H1 (cell line): Measurements from ENCODE around the gene ANXA2. TPM values are rescaled to one million over a fixed set of nuclear protein-coding genes. Genes with fewer than 3 reads are reported as not detected.

Experiments
- CTCF ChIA-PET: fragments of 300-600 bp; sonication (Branson Sonifier 250); formaldehyde crosslinking; loops from one replicate; lab custom pipeline; 2021; ENCODE audit not compliant: partially characterized antibody; lab: Charles Lee
- POLR2A ChIA-PET: fragments of 300-600 bp; sonication (Branson Sonifier 250); formaldehyde crosslinking; loops from one replicate; lab custom pipeline; 2021; ENCODE audit warnings: inconsistent platforms; ENCODE audit not compliant: partially characterized antibody; lab: Charles Lee
- DNase-seq, 2 experiments: peaks; one replicate each; pipeline versions ENCODE4 v3.0.0 to v3.0.0-alpha.2; 2010 to 2022; ENCODE audit warnings: low spot score in 2 of 2, low read depth in 1 of 2, mixed read lengths in 1 of 2
- FAIRE-seq: peaks from 2 replicates; lab custom pipeline; 2011; peaks lifted over from hg19 to GRCh38; lab: Jason Lieb, UNC
- H2AFZ ChIP-seq: 2 replicates; pipeline ENCODE4 v1.8.1; 2012; ENCODE audit warnings: low read length, inconsistent platforms
- H2AK5ac ChIP-seq: 2 replicates; pipeline ENCODE4 v1.6.1; 2013; ENCODE audit warnings: low read depth, low read length
- H2BK120ac ChIP-seq: replicated peaks from 2 replicates; pipeline ENCODE3; 2013; ENCODE audit warnings: low read depth, low read length, inconsistent platforms
- H2BK12ac ChIP-seq: 2 replicates; pipeline ENCODE4 v1.6.1; 2013; ENCODE audit warnings: low read depth, low read length
- H2BK15ac ChIP-seq: 2 replicates; pipeline ENCODE4 v1.6.1; 2013; ENCODE audit warnings: low read length
- H2BK20ac ChIP-seq: 2 replicates; pipeline ENCODE4 v1.6.1; 2013; ENCODE audit warnings: low read length
- H2BK5ac ChIP-seq: 2 replicates; pipeline ENCODE4 v1.6.1; 2013; ENCODE audit warnings: low read depth, low read length
- H3K14ac ChIP-seq: 2 replicates; pipeline ENCODE4 v1.6.1; 2013; ENCODE audit warnings: inconsistent platforms; ENCODE audit not compliant: insufficient read length
- H3K18ac ChIP-seq: 2 replicates; pipeline ENCODE4 v1.6.1; 2013; ENCODE audit warnings: low read length; ENCODE audit errors: extremely low read depth
- H3K23ac ChIP-seq: 2 replicates; pipeline ENCODE4 v1.6.1; 2013; ENCODE audit warnings: inconsistent platforms; ENCODE audit not compliant: insufficient read length
- H3K23me2 ChIP-seq: 2 replicates; pipeline ENCODE4 v1.6.1; 2013; ENCODE audit warnings: low read depth, low read length
- H3K27ac ChIP-seq: 2 replicates; pipeline ENCODE4 v1.6.1; 2011; ENCODE audit warnings: low read depth, low read length, inconsistent platforms
- H3K27me3 ChIP-seq, 4 experiments: replicated peaks in 1 of 4; 1 replicate in 1 of 4; 2 replicates in 3 of 4; pipeline versions ENCODE4 v1.6.1 to v1.8.1; 2011 to 2013; ENCODE audit warnings: low read length in 3 of 4, mild to moderate bottlenecking in 3 of 4, inconsistent platforms in 2 of 4, mixed read lengths in 2 of 4, moderate library complexity in 1 of 4; ENCODE audit not compliant: control insufficient read depth in 3 of 4, insufficient read depth in 3 of 4; ENCODE audit errors: extremely low read depth in 1 of 4
- H3K36me3 ChIP-seq, 4 experiments: 2 replicates each; pipeline versions ENCODE4 v1.6.1 to v1.8.1; 2011 to 2013; ENCODE audit warnings: mild to moderate bottlenecking in 4 of 4, low read length in 3 of 4, moderate library complexity in 2 of 4, control low read depth in 1 of 4, inconsistent platforms in 1 of 4; ENCODE audit not compliant: insufficient read depth in 4 of 4, control insufficient read depth in 2 of 4
- H3K4ac ChIP-seq: replicated peaks from 2 replicates; pipeline ENCODE3; 2013; ENCODE audit warnings: low read length, low read depth, mixed read lengths, inconsistent platforms; ENCODE audit not compliant: insufficient read length
- H3K4me1 ChIP-seq, 4 experiments: replicated peaks in 1 of 4; 1 replicate in 1 of 4; 2 replicates in 3 of 4; pipeline versions ENCODE4 v1.6.1 to v1.8.1; 2011 to 2013; ENCODE audit warnings: low read length in 3 of 4, inconsistent platforms in 2 of 4, mixed read lengths in 1 of 4; ENCODE audit not compliant: insufficient read depth in 4 of 4, control insufficient read depth in 3 of 4
- H3K4me2 ChIP-seq, 2 experiments: 2 replicates each; pipeline versions ENCODE4 v1.6.1 to v1.8.1; 2011 to 2013; ENCODE audit warnings: low read depth in 2 of 2, low read length in 2 of 2, control low read depth in 1 of 2, inconsistent platforms in 1 of 2, mild to moderate bottlenecking in 1 of 2; ENCODE audit not compliant: insufficient read depth in 1 of 2
- H3K4me3 ChIP-seq, 4 experiments: fragments of 200-600, 300-600 bp in 1 of 4; sonication (generic), shearing (Covaris generic), sonication (Bioruptor Twin) in 1 of 4; 2 replicates each; pipeline versions ENCODE4 v1.5.1 to v1.8.1; 2011 to 2016; ENCODE audit warnings: low read length in 4 of 4, low read depth in 3 of 4, control low read depth in 2 of 4, inconsistent platforms in 2 of 4, mild to moderate bottlenecking in 2 of 4, mixed read lengths in 1 of 4, moderate library complexity in 1 of 4; ENCODE audit not compliant: insufficient read depth in 2 of 4; ENCODE audit errors: extremely low read depth in 1 of 4
- H3K56ac ChIP-seq: replicated peaks from 2 replicates; pipeline ENCODE3; 2013; ENCODE audit warnings: low read depth, mild to moderate bottlenecking, mixed read lengths, low read length, inconsistent platforms; ENCODE audit not compliant: insufficient read length
- H3K79me1 ChIP-seq: 2 replicates; pipeline ENCODE4 v1.6.1; 2013; ENCODE audit warnings: low read depth, low read length, control low read depth
- H3K79me2 ChIP-seq, 2 experiments: 2 replicates each; pipeline versions ENCODE4 v1.6.1 to v1.8.1; 2012 to 2013; ENCODE audit warnings: low read length in 2 of 2, mild to moderate bottlenecking in 2 of 2, inconsistent platforms in 1 of 2; ENCODE audit not compliant: insufficient read depth in 2 of 2, control insufficient read depth in 1 of 2
- H3K9ac ChIP-seq, 4 experiments: replicated peaks in 1 of 4; 1 replicate in 1 of 4; 2 replicates in 3 of 4; pipeline versions ENCODE4 v1.6.1 to v1.8.1; 2011 to 2013; ENCODE audit warnings: low read depth in 3 of 4, low read length in 3 of 4, control low read depth in 2 of 4, mild to moderate bottlenecking in 2 of 4, moderate library complexity in 2 of 4, inconsistent platforms in 1 of 4; ENCODE audit errors: extremely low read depth in 1 of 4
- H3K9me3 ChIP-seq, 2 experiments: 2 replicates each; pipeline versions ENCODE4 v1.6.1 to v1.8.1; 2012 to 2013; ENCODE audit warnings: mild to moderate bottlenecking in 2 of 2, moderate library complexity in 2 of 2, control low read depth in 1 of 2, inconsistent platforms in 1 of 2, low read depth in 1 of 2, low read length in 1 of 2, mixed read lengths in 1 of 2; ENCODE audit not compliant: insufficient read depth in 2 of 2
- H4K20me1 ChIP-seq, 2 experiments: replicated peaks in 1 of 2; 2 replicates each; pipeline versions ENCODE3 to v1.8.1; 2011 to 2013; ENCODE audit warnings: inconsistent platforms in 2 of 2, low read length in 2 of 2, mild to moderate bottlenecking in 1 of 2; ENCODE audit not compliant: insufficient read depth in 2 of 2, control insufficient read depth in 1 of 2
- H4K5ac ChIP-seq: 2 replicates; pipeline ENCODE4 v1.6.1; 2013; ENCODE audit warnings: low read length, low read depth, mixed read lengths, inconsistent platforms; ENCODE audit not compliant: insufficient read length
- H4K8ac ChIP-seq: 2 replicates; pipeline ENCODE4 v1.8.0; 2013; ENCODE audit warnings: mild to moderate bottlenecking, moderate library complexity, low read length, inconsistent platforms; ENCODE audit not compliant: insufficient read depth; ENCODE audit errors: extremely low read depth
- H4K91ac ChIP-seq: replicated peaks from 2 replicates; pipeline ENCODE3; 2013; ENCODE audit warnings: low read length, mixed read lengths, inconsistent platforms; ENCODE audit not compliant: insufficient read length
- ASH2L ChIP-seq: fragments of 200-600, 300-600 bp; sonication (generic); IDR thresholded peaks from one replicate; pipeline ENCODE4 v1.7.1; 2017; ENCODE audit warnings: low read length
- ATF2 ChIP-seq: IDR thresholded peaks from 2 replicates; pipeline ENCODE4 v1.6.1; 2012; ENCODE audit warnings: low read length, inconsistent platforms
- ATF3 ChIP-seq: IDR thresholded peaks from 2 replicates; pipeline ENCODE4 v1.6.1; 2011; ENCODE audit warnings: low read depth, mild to moderate bottlenecking, low read length; ENCODE audit not compliant: insufficient read depth
- BCL11A ChIP-seq, 2 experiments: IDR thresholded peaks; one replicate each; pipeline ENCODE4 v1.6.1; 2011; ENCODE audit warnings: low read depth in 2 of 2, low read length in 2 of 2, mild to moderate bottlenecking in 2 of 2
- BRCA1 ChIP-seq: IDR thresholded peaks from 2 replicates; pipeline ENCODE4 v1.6.1; 2012; ENCODE audit warnings: low read depth, low read length, improper control_type of control experiment
- EZH2 ChIP-seq: fragments of 200-600 bp; sonication (generic); IDR thresholded peaks from 2 replicates; pipeline ENCODE4 v1.7.1; 2012; ENCODE audit warnings: low read depth, mild to moderate bottlenecking, moderate library complexity, low read length, inconsistent platforms; ENCODE audit not compliant: severe bottlenecking
- JUN ChIP-seq: IDR thresholded peaks from 2 replicates; pipeline ENCODE4 v1.6.1; 2011; ENCODE audit warnings: low read depth, mild to moderate bottlenecking, improper control_type of control experiment, low read length
- NRF1 ChIP-seq: IDR thresholded peaks from 2 replicates; pipeline ENCODE4 v1.6.1; 2011; ENCODE audit warnings: mild to moderate bottlenecking, low read depth, low read length, improper control_type of control experiment
- PHF8 ChIP-seq: fragments of 200-600 bp; sonication (generic); conservative IDR thresholded peaks from 2 replicates; pipeline ENCODE4 v1.7.1; 2012; ENCODE audit warnings: low read depth, mild to moderate bottlenecking, inconsistent platforms, low read length, moderate library complexity
- POU5F1 ChIP-seq: IDR thresholded peaks from 2 replicates; pipeline ENCODE4 v1.6.1; 2011; ENCODE audit warnings: low read depth, mild to moderate bottlenecking, low read length, moderate library complexity
- SP1 ChIP-seq: IDR thresholded peaks from 2 replicates; pipeline ENCODE4 v1.6.1; 2011; ENCODE audit warnings: low read depth, low read length
- TEAD4 ChIP-seq: IDR thresholded peaks from 2 replicates; pipeline ENCODE4 v1.6.1; 2012; ENCODE audit warnings: low read depth, low read length, inconsistent platforms, mixed read lengths
- WGBS, 2 experiments: shearing (Covaris generic) in 1 of 2; methylation state at CpG; one replicate each; pipeline versions ENCODE4 v1.1.6 to v1.1.7; 2013 to 2015; ENCODE audit warnings: low lambda C conversion rate in 2 of 2, mixed read lengths in 2 of 2, inconsistent platforms in 1 of 2, low coverage in 1 of 2, missing lambda C conversion rate in 1 of 2; ENCODE audit not compliant: insufficient replicate concordance in 2 of 2, insufficient coverage in 1 of 2, insufficient read length in 1 of 2; ENCODE audit errors: extremely low coverage in 1 of 2, missing lambda C conversion rate in 1 of 2; 5-methylcytosine and 5-hydroxymethylcytosine counted together
- polyA plus RNA-seq, 7 experiments: library from polyadenylated mRNA; depleted of rRNA in 3 of 7; stranded (reverse) in 5 of 7; unstranded in 2 of 7; fragments of >200 nt in 5 of 7; fragments of 200-250 nt in 2 of 7; gene quantifications; 1 replicate in 5 of 7; 2 replicates in 1 of 7; 4 replicates in 1 of 7; pipeline versions ENCODE4 v1.2.1 to v1.2.3, GENCODE V29; 2011 to 2013; ENCODE audit warnings: missing spikeins in 2 of 7, mixed read lengths in 2 of 7
- total RNA-seq: library from RNA; stranded (reverse); fragmentation: NEBNext Ultra II Directional; extraction: Animal tissue kit (Norgen Biotek cat#: 25700); gene quantifications from 2 replicates; pipeline ENCODE4 v1.2.1, GENCODE V29; 2021

The ANXA2 gene
- total and polyA plus RNA-seq, 2 of the 8 experiments (the other 6 are each of a cell fraction or from before 2014, with no cell fraction given), result 178 to 217 TPM

GRCh38 chr15:60315878-60316277 lies 81.9 kb downstream of the ANXA2 start:
- no peak overlapping the region for H2BK20ac ChIP-seq
- H2BK15ac ChIP-seq, result no peak overlapping the region
- H3K23me2 ChIP-seq, result no peaks in the 10 kb centered on the region; the same call in 1 of the 2 replicates
- H2AK5ac ChIP-seq, result no peak overlapping the region
- no peaks in the 10 kb centered on the region for H4K20me1 ChIP-seq
- H3K4me2 ChIP-seq, result no peak overlapping the region
- no peaks in the 10 kb centered on the region for H3K79me2 ChIP-seq
- ChIA-PET POLR2A (interaction anchor here (1.3 kb wide), 1 partner anchor 11 kb away, joined by 3 read pairs; no protein-coding TSS in a partner anchor), CTCF (interaction anchor here (2.2 kb wide), 1 partner anchor 10 kb away, joined by 11 read pairs; no protein-coding TSS in a partner anchor)
- H4K91ac ChIP-seq, result no peak overlapping the region
- H3K56ac ChIP-seq, result no peak overlapping the region
- WGBS, 2 experiments, result 60% methylated on average over 4 of the region's 4 CpGs; no CpG with 5 or more reads in 1 of the 2 experiments
- H2BK12ac ChIP-seq, result no peak overlapping the region
- no peak overlapping the region for H3K14ac ChIP-seq
- no peak overlapping the region for H4K5ac ChIP-seq
- no peak overlapping the region for H3K4me3 ChIP-seq
- no peaks in the 10 kb centered on the region for H3K27me3 ChIP-seq
- no peak overlapping the region for H3K27ac ChIP-seq
- H2BK5ac ChIP-seq, result no peak overlapping the region
- FAIRE-seq (no peak), DNase-seq (no peak)
- H3K18ac ChIP-seq, result no peak overlapping the region
- H4K8ac ChIP-seq, result no peak overlapping the region
- no peak overlapping the region for H3K4ac ChIP-seq
- H3K36me3 ChIP-seq, result no peaks in the 10 kb centered on the region
- no peaks in the 10 kb centered on the region for H3K9me3 ChIP-seq
- H3K23ac ChIP-seq, result no peak overlapping the region
- no peaks in the 10 kb centered on the region for H3K79me1 ChIP-seq
- H2BK120ac ChIP-seq, result no peak overlapping the region
- no peaks in the 10 kb centered on the region for H3K4me1 ChIP-seq
- no peak overlapping the region for H2AFZ ChIP-seq
- H3K9ac ChIP-seq, result no peak overlapping the region
- TF ChIP-seq EZH2 (no peak), SP1 (no peak), POU5F1 (no peak), JUN (no peak), ATF2 (no peak), ATF3 (no peak), BRCA1 (no peak), NRF1 (no peak), PHF8 (no peak), BCL11A (IDR thresholded peaks at IDR 0.05; ENCODE audit: low read depth in 2 of 2, low read length in 2 of 2) (no peak), ASH2L (no peak), TEAD4 (no peak)
